Hepatocyte (in vitro differentiated cells): ENCODE measurements around the gene PPFIBP2.

Experiments
- CTCF ChIP-seq: fragments of 200-600 bp; sonication (generic); IDR thresholded peaks from 2 replicates; pipeline ENCODE4 v1.5.1; 2016; ENCODE audit warnings: antibody characterized with exemption, mild to moderate bottlenecking; ENCODE audit not compliant: poor library complexity
- EZH2 ChIP-seq: fragments of 200-600 bp; sonication (generic); IDR thresholded peaks from 2 replicates; pipeline ENCODE4 v1.6.1; 2016; ENCODE audit warnings: antibody characterized with exemption, mild to moderate bottlenecking, borderline replicate concordance

GRCh38 chr11:7639643-7640025 lies 125.8 kb downstream of the PPFIBP2 start:
- TF ChIP-seq CTCF (no peak), EZH2 (no peak)
